ENCODE results near the gene C1QTNF5. TPM values are rescaled to one million over a fixed set of nuclear protein-coding genes. Genes with fewer than 3 reads are reported as not detected.

C1QTNF5 gene
- total RNA-seq, 1 experiment from 2014 or later = not detected

DNA sequence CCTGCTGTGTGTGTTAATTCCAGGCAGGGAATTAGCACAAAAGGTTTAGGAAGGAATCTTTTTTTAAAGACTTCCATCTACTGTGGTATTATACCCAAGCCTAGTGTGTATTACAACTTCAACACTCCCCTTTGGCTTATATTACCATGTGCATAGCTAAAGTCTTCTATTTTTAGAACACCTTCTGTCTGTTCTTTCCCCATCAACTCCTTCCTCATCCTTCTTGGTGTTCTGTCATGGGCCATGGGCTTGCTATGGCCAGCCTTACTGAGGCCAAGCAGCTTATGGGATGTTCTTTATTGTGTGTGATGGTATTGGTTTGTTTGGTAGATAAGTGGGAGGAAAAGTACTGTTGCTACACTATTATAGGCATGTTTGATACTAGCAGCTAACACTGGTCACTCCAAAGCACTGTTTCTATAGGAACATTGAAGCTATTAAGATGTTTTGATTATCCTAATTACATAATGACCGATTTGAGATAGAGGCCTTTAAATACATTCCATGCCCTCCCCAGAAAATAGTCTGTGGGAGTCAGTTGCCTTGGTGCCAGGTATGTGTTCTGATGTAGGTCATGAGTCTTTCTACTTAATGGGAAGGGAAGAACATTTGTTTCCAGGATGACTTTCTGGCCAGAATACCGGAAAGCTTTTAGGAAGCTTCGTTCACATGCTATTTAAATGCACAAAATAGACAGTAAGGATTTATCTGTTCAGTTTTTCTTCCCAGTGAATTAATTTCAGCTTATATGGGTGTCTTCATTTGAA lies 40.3 kb downstream of the C1QTNF5 start (continued):
- TF ChIP-seq, protein P1, sequence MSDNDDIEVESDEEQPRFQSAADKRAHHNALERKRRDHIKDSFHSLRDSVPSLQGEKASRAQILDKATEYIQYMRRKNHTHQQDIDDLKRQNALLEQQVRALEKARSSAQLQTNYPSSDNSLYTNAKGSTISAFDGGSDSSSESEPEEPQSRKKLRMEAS (IDR thresholded peaks at IDR 0.05) = no peak
- TF ChIP-seq RAD21 (IDR thresholded peaks at IDR 0.05; ENCODE audit: low read depth) = no peak
- no peak for TF ChIP-seq TCF7L2 (IDR thresholded peaks at IDR 0.05; ENCODE audit: borderline replicate concordance, extremely low read depth, insufficient read depth, insufficient read length)
- no peak for TF ChIP-seq ZNF274 (IDR thresholded peaks at IDR 0.05; ENCODE audit: low read depth, low read length)

DNA sequence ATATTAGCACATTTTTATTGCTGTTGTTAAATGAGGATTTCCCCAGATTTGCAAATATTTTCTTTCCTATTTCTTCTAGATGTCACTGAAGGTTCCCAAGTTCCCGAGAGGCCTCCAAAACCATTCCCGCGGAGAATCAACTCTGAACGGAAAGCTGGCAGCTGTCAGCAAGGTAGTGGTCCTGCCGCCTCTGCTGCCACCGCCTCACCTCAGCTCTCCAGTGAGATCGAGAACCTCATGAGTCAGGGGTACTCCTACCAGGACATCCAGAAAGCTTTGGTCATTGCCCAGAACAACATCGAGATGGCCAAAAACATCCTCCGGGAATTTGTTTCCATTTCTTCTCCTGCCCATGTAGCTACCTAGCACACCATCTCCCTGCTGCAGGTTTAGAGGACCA lies 41.3 kb downstream of the C1QTNF5 start:
- Histone ChIP-seq H3K9me2 (ENCODE audit: insufficient read depth) (no peaks in the 10 kb centered on the region), H3K9ac (ENCODE audit: low read length) (no peak overlapping the region), H3K79me2 (ENCODE audit: insufficient read depth, low read length) (no peaks in the 10 kb centered on the region), H3K9me3 (ENCODE audit: control insufficient read depth in 1 of 2, insufficient read depth in 1 of 2, low read depth in 1 of 2, low read length in 2 of 2) (no peaks in the 10 kb centered on the region), H3K36me3 (ENCODE audit: control insufficient read depth in 1 of 2, insufficient read depth in 2 of 2, low read length in 2 of 2) (peaks cover 24 to 34% of the 10 kb centered on the region in 2 experiments), H3K27ac (ENCODE audit: low read depth, low read length) (no peak overlapping the region), H3K4me1 (ENCODE audit: control insufficient read depth in 1 of 2, insufficient read depth in 2 of 2, low read length in 2 of 2) (peaks cover 0 to 4% of the 10 kb centered on the region in 2 experiments; a peak in 2 of 4 replicates), H3K27me3 (ENCODE audit: insufficient read depth, low read length) (no peaks in the 10 kb centered on the region), H2AFZ (ENCODE audit: low read depth, low read length, poor library complexity, severe bottlenecking) (no peak overlapping the region), H3K4me3 (replicated peaks in 1 of 2; ENCODE audit: low read depth in 1 of 2, low read length in 2 of 2) (no peak overlapping the region), H3K4me2 (ENCODE audit: low read length) (no peak overlapping the region), H4K20me1 (ENCODE audit: insufficient read depth) (no peaks in the 10 kb centered on the region)
- DNase-seq (ENCODE audit: low read depth, low spot score) = no peak
- POLR2A ChIA-PET = no interaction called here
- no TSS peak for BruUV-seq (replicated peaks)
- TF ChIP-seq SIN3A (IDR thresholded peaks at IDR 0.05; ENCODE audit: low read depth) (no peak), SP1 (IDR thresholded peaks at IDR 0.05; ENCODE audit: low read depth) (no peak), FOSL1 (IDR thresholded peaks at IDR 0.05; ENCODE audit: low read depth) (no peak), YY1 (IDR thresholded peaks at IDR 0.05; ENCODE audit: extremely low read depth, insufficient replicate concordance, low read depth, low read length) (no peak), ZNF274 (IDR thresholded peaks at IDR 0.05; ENCODE audit: low read depth, low read length) (no peak), JUND (IDR thresholded peaks at IDR 0.05) (no peak)
- TF ChIP-seq, protein P2, sequence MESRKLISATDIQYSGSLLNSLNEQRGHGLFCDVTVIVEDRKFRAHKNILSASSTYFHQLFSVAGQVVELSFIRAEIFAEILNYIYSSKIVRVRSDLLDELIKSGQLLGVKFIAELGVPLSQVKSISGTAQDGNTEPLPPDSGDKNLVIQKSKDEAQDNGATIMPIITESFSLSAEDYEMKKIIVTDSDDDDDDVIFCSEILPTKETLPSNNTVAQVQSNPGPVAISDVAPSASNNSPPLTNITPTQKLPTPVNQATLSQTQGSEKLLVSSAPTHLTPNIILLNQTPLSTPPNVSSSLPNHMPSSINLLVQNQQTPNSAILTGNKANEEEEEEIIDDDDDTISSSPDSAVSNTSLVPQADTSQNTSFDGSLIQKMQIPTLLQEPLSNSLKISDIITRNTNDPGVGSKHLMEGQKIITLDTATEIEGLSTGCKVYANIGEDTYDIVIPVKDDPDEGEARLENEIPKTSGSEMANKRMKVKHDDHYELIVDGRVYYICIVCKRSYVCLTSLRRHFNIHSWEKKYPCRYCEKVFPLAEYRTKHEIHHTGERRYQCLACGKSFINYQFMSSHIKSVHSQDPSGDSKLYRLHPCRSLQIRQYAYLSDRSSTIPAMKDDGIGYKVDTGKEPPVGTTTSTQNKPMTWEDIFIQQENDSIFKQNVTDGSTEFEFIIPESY (IDR thresholded peaks at IDR 0.05; ENCODE audit: extremely low read depth, insufficient replicate concordance, low read length) = no peak
- intact Hi-C loops (cut with micrococcal nuclease) = loop anchor here (10.0 kb wide), 1 partner anchor 195 kb away; the partner anchor contains the start of genes C2CD2L and DPAGT1
- no peak for ATAC-seq
- CTCF ChIA-PET = no interaction called here
- RAD21 ChIA-PET (ENCODE audit: low non-redundant PET in 1 of 2, low total read pairs in 2 of 2, uncharacterized antibody in 2 of 2, unreplicated experiment in 2 of 2) = no interaction called here
